CD4-positive, alpha-beta T cell (primary cell): Measurements from ENCODE around the gene GOLGA7B. TPM values are rescaled to one million over a fixed set of nuclear protein-coding genes. Genes with fewer than 3 reads are reported as not detected.

Experiments used
- ATAC-seq: fragments of 200-7000 bp; cut with Tn5 transposase; one replicate; pipeline ENCODE4 v1.10.0; 2022; ENCODE audit warnings: mild to moderate bottlenecking; ENCODE audit not compliant: poor library complexity
- CTCF ChIA-PET: fragments of 350-600 bp; sonication (Branson Sonifier 250); formaldehyde crosslinking; loops from one replicate; lab custom pipeline; 2021; ENCODE audit warnings: antibody characterized with exemption, inconsistent platforms; lab: Charles Lee
- POLR2A ChIA-PET: fragments of 350-600 bp; sonication (Branson Sonifier 250); formaldehyde crosslinking; loops from one replicate; lab custom pipeline; 2021; ENCODE audit warnings: antibody characterized with exemption, inconsistent platforms; lab: Charles Lee
- DNase-seq, 14 experiments: peaks; one replicate each; pipeline ENCODE4 v3.0.0-alpha.2; 2013 to 2020; ENCODE audit warnings: mixed read lengths in 2 of 14
- H3K27ac ChIP-seq, 2 donors: one replicate each; pipeline versions ENCODE4 v1.5.1 to v1.7.0; 2013; ENCODE audit warnings: low read length in 2 of 2, low read depth in 1 of 2, mild to moderate bottlenecking in 1 of 2
- H3K27me3 ChIP-seq, 2 experiments: 1 replicate in 1 of 2; 2 replicates in 1 of 2; pipeline versions ENCODE4 v1.6.1 to v1.7.0; 2013; ENCODE audit warnings: low read length in 2 of 2, control low read depth in 1 of 2, mild to moderate bottlenecking in 1 of 2, moderate library complexity in 1 of 2; ENCODE audit not compliant: insufficient read depth in 2 of 2, control insufficient read depth in 1 of 2
- H3K36me3 ChIP-seq: one replicate; pipeline ENCODE4 v1.6.1; 2013; ENCODE audit warnings: low read length, control low read depth; ENCODE audit not compliant: insufficient read depth
- H3K4me1 ChIP-seq: one replicate; pipeline ENCODE4 v1.6.1; 2013; ENCODE audit warnings: low read length, control low read depth; ENCODE audit not compliant: insufficient read depth
- H3K4me3 ChIP-seq: one replicate; pipeline ENCODE4 v1.5.1; 2013; ENCODE audit warnings: mild to moderate bottlenecking, low read length, moderate library complexity
- H3K9me3 ChIP-seq, 2 experiments: 1 replicate in 1 of 2; 2 replicates in 1 of 2; pipeline versions ENCODE4 v1.6.1 to v1.7.0; 2013; ENCODE audit warnings: low read length in 2 of 2, mild to moderate bottlenecking in 2 of 2, control low read depth in 1 of 2, moderate library complexity in 1 of 2; ENCODE audit not compliant: control insufficient read depth in 1 of 2, insufficient read depth in 1 of 2
- H3K27ac Mint-ChIP-seq: one replicate; pipeline ENCODE4 v1.8.0; 2020; ENCODE audit warnings: mixed read lengths
- H3K27me3 Mint-ChIP-seq: one replicate; pipeline ENCODE4 v1.8.0; 2021; ENCODE audit warnings: mixed read lengths
- H3K36me3 Mint-ChIP-seq: one replicate; pipeline ENCODE4 v1.8.0; 2021; ENCODE audit warnings: low read depth, mixed read lengths
- H3K4me1 Mint-ChIP-seq: one replicate; pipeline ENCODE4 v1.8.0; 2021; ENCODE audit warnings: low read depth, mixed read lengths
- H3K4me3 Mint-ChIP-seq: one replicate; pipeline ENCODE4 v1.8.0; 2020; ENCODE audit warnings: mild to moderate bottlenecking, mixed read lengths
- H3K9me3 Mint-ChIP-seq: one replicate; pipeline ENCODE4 v1.8.0; 2020; ENCODE audit warnings: mixed read lengths
- CTCF ChIP-seq: fragments of 200-600 bp; IDR thresholded peaks from one replicate; pipeline ENCODE4 v1.8.0; 2022; ENCODE audit warnings: antibody characterized with exemption, mild to moderate bottlenecking
- intact Hi-C, 2 experiments: fragments of 100-400 bp; cut with DNase I in 1 of 2; cut with micrococcal nuclease in 1 of 2; formaldehyde crosslinking; loops; one replicate each; pipeline versions ENCODE4 v1.15.1 to v1.9.0; 2023 to 2025; cut with DNase I, micrococcal nuclease
- total RNA-seq, 174 experiments: library from RNA in 2 of 174; stranded (reverse) in 2 of 174; gene quantifications; one replicate each; pipeline ENCODE4 v1.2.3 and lab custom pipeline; 2021 to 2026

GOLGA7B gene
- total RNA-seq, 2 experiments from 2014 or later, result 4.5 to 6.1 TPM

GRCh38 chr10:97849103-97849686, 448 bp upstream of the GOLGA7B start:
- ATAC-seq, result peak; percentile 22
- peaks cover 38% of the 10 kb centered on the region for H3K4me1 Mint-ChIP-seq
- intact Hi-C loops, result loop anchor here in 1 of 2 experiments (5.0 kb wide), 1 partner anchor 37 kb away; no protein-coding TSS in a partner anchor
- peak overlapping the region; percentile 88 for H3K4me3 Mint-ChIP-seq
- TF ChIP-seq CTCF, result no peak
- H3K9me3 ChIP-seq, result no peaks in the 10 kb centered on the region
- DNase-seq, result peak in 5 of 14 experiments; percentile 4 to 57 (median 12)
- H3K27me3 Mint-ChIP-seq, result no peaks in the 10 kb centered on the region
- peaks cover 46% of the 10 kb centered on the region for H3K4me1 ChIP-seq
- no peaks in the 10 kb centered on the region for H3K9me3 Mint-ChIP-seq
- ChIA-PET POLR2A (interaction anchor here (0.7 to 2.2 kb wide), 11 partner anchors 10 to 285 kb away, joined by 3 to 15 read pairs (median 3); partner anchors contain the start of genes AVPI1, R3HCC1L and ZFYVE27), CTCF (no interaction called here)
- no peaks in the 10 kb centered on the region for H3K36me3 Mint-ChIP-seq
- no peaks in the 10 kb centered on the region for H3K36me3 ChIP-seq
- H3K27ac Mint-ChIP-seq, result peak overlapping the region; percentile 42
- no peak overlapping the region for H3K27ac ChIP-seq
- H3K27me3 ChIP-seq, result no peaks in the 10 kb centered on the region
- H3K4me3 ChIP-seq, result peak overlapping the region; percentile 67

- Mint-ChIP-seq H3K36me3 (peaks cover 2% of the 10 kb centered on the region), H3K27ac (peak overlapping the region; percentile 77), H3K4me3 (peak overlapping the region; percentile 95), H3K4me1 (peaks cover 45% of the 10 kb centered on the region), H3K9me3 (no peaks in the 10 kb centered on the region), H3K27me3 (no peaks in the 10 kb centered on the region)
- H3K9me3 ChIP-seq, result no peaks in the 10 kb centered on the region
- H3K36me3 ChIP-seq, result no peaks in the 10 kb centered on the region
- H3K4me1 ChIP-seq, result peaks cover 46% of the 10 kb centered on the region
- intact Hi-C loops, result loop anchor here in 1 of 2 experiments (5.0 to 10.0 kb wide), 3 partner anchors 113 to 594 kb away; partner anchors contain the start of genes AVPI1, HPS1 and ZFYVE27
- TF ChIP-seq CTCF, result no peak
- ATAC-seq (peak; percentile 33), DNase-seq (peak in 6 of 14 experiments; percentile 7 to 66 (median 42))
- H3K27ac ChIP-seq, result no peak overlapping the region
- ChIA-PET POLR2A (interaction anchor here (0.6 to 2.2 kb wide), 7 partner anchors 17 to 163 kb away, joined by 3 to 15 read pairs (median 4); partner anchors contain the start of genes AVPI1 and SFRP5), CTCF (interaction anchor here (0.7 to 1.0 kb wide), 2 partner anchors 19 to 135 kb away, joined by 3 read pairs; no protein-coding TSS in a partner anchor)
- H3K27me3 ChIP-seq, result no peaks in the 10 kb centered on the region
- H3K4me3 ChIP-seq, result peak overlapping the region; percentile 74
Measured at GRCh38 chr10:97850446-97850845, 803 bp downstream of the GOLGA7B start.

GRCh38 chr10:97851341-97852001, 1.8 kb downstream of the GOLGA7B start:
- Mint-ChIP-seq H3K4me1 (peaks cover 45% of the 10 kb centered on the region), H3K9me3 (no peaks in the 10 kb centered on the region), H3K27ac (peak overlapping the region; percentile 77), H3K27me3 (no peaks in the 10 kb centered on the region), H3K4me3 (peak overlapping the region; percentile 95), H3K36me3 (peaks cover 6% of the 10 kb centered on the region)
- ChIA-PET POLR2A (interaction anchor here (0.6 to 2.2 kb wide), 5 partner anchors 18 to 164 kb away, joined by 3 to 11 read pairs (median 4); partner anchors contain the start of genes AVPI1 and ZFYVE27), CTCF (interaction anchor here (1.0 kb wide), 1 partner anchor 18 kb away, joined by 3 read pairs; no protein-coding TSS in a partner anchor)
- H3K4me1 ChIP-seq, result peaks cover 46% of the 10 kb centered on the region
- intact Hi-C loops, result loop anchor here in 1 of 2 experiments (5.0 to 10.0 kb wide), 3 partner anchors 114 to 593 kb away; partner anchors contain the start of genes AVPI1, HPS1 and ZFYVE27
- peak overlapping the region; percentile 74 for H3K4me3 ChIP-seq
- ATAC-seq, result peak; percentile 47
- peak in 11 of 14 experiments; percentile 7 to 67 (median 30) for DNase-seq
- no peak for TF ChIP-seq CTCF
- no peaks in the 10 kb centered on the region for H3K36me3 ChIP-seq
- H3K9me3 ChIP-seq, result no peaks in the 10 kb centered on the region
- H3K27ac ChIP-seq, result no peak overlapping the region
- H3K27me3 ChIP-seq, result no peaks in the 10 kb centered on the region
